HepG2 (cell line): ENCODE measurements around the gene SPTBN4. TPM values are rescaled to one million over a fixed set of nuclear protein-coding genes. Genes with fewer than 3 reads are reported as not detected.

Experiments used
- ARHGAP35 ChIP-seq: sonication (generic); formaldehyde crosslinking; IDR thresholded peaks from 2 replicates; pipeline ENCODE4 v1.9.0; 2022; ENCODE audit warnings: mild to moderate bottlenecking, inconsistent platforms, moderate library complexity, missing genetic modification reagents, borderline replicate concordance
- CEBPB ChIP-seq: IDR thresholded peaks from 2 replicates; pipeline ENCODE4 v1.6.1; 2011; ENCODE audit warnings: low read depth, low read length, improper control_type of control experiment, borderline replicate concordance
- E2F2 ChIP-seq: sonication (generic); formaldehyde crosslinking; IDR thresholded peaks from 2 replicates; pipeline ENCODE4 v1.4.0; 2020; ENCODE audit warnings: missing genetic modification reagents, borderline replicate concordance
- ISX ChIP-seq: sonication (generic); formaldehyde crosslinking; conservative IDR thresholded peaks from 2 replicates; pipeline ENCODE4 v1.5.0; 2020; ENCODE audit warnings: missing genetic modification reagents
- KDM5A ChIP-seq: fragments of 200-600 bp; sonication (generic); IDR thresholded peaks from 2 replicates; pipeline ENCODE4 v1.7.0; 2018; ENCODE audit warnings: antibody characterized with exemption, mild to moderate bottlenecking, low read length, borderline replicate concordance
- KLF13 ChIP-seq: sonication (generic); formaldehyde crosslinking; IDR thresholded peaks from 2 replicates; pipeline ENCODE4 v1.4.0; 2020; ENCODE audit warnings: mild to moderate bottlenecking, missing genetic modification reagents
- MAF1 ChIP-seq: sonication (generic); formaldehyde crosslinking; IDR thresholded peaks from 2 replicates; pipeline ENCODE4 v1.5.0; 2020; ENCODE audit warnings: missing genetic modification reagents, borderline replicate concordance
- MTERF4 ChIP-seq: sonication (generic); formaldehyde crosslinking; IDR thresholded peaks from 2 replicates; pipeline ENCODE4 v1.8.0; 2023; ENCODE audit warnings: mild to moderate bottlenecking, missing genetic modification reagents
- RBFOX2 ChIP-seq: fragments of 200-400 bp; formaldehyde crosslinking; IDR thresholded peaks from 2 replicates; pipeline ENCODE4 v1.6.1; 2017; ENCODE audit warnings: low read depth, mild to moderate bottlenecking, low read length
- SETDB1 ChIP-seq: sonication (generic); formaldehyde crosslinking; IDR thresholded peaks from 2 replicates; pipeline ENCODE4 v1.5.1; 2020; ENCODE audit warnings: missing genetic modification reagents, mild to moderate bottlenecking, borderline replicate concordance
- SIX4 ChIP-seq: sonication (generic); formaldehyde crosslinking; IDR thresholded peaks from 2 replicates; pipeline ENCODE4 v1.4.0; 2020; ENCODE audit warnings: missing genetic modification reagents
- SP140L ChIP-seq: sonication (generic); formaldehyde crosslinking; IDR thresholded peaks from 2 replicates; pipeline ENCODE4 v1.4.0; 2020; ENCODE audit warnings: missing genetic modification reagents, borderline replicate concordance
- TBP ChIP-seq: sonication (generic); formaldehyde crosslinking; IDR thresholded peaks from 2 replicates; pipeline ENCODE4 v1.5.0; 2020; ENCODE audit warnings: missing genetic modification reagents
- TSC22D2 ChIP-seq: sonication (generic); formaldehyde crosslinking; IDR thresholded peaks from 2 replicates; pipeline ENCODE4 v1.5.1; 2020; ENCODE audit warnings: missing genetic modification reagents, mild to moderate bottlenecking, borderline replicate concordance
- ZNF275 ChIP-seq: sonication (generic); formaldehyde crosslinking; IDR thresholded peaks from 2 replicates; pipeline ENCODE4 v1.8.0; 2022; ENCODE audit warnings: missing genetic modification reagents, mild to moderate bottlenecking, inconsistent platforms, borderline replicate concordance
- ZNF281 ChIP-seq: sonication (generic); formaldehyde crosslinking; IDR thresholded peaks from 2 replicates; pipeline ENCODE4 v1.4.0; 2020; ENCODE audit warnings: missing genetic modification reagents, borderline replicate concordance
- ZNF282 ChIP-seq: fragments of 450-650 bp; IDR thresholded peaks from 2 replicates; pipeline ENCODE4 v1.6.1; 2018; ENCODE audit not compliant: partially characterized antibody
- ZNF770 ChIP-seq: sonication (generic); formaldehyde crosslinking; IDR thresholded peaks from 2 replicates; pipeline ENCODE4 v1.5.0; 2020; ENCODE audit warnings: mild to moderate bottlenecking, missing genetic modification reagents
- polyA plus RNA-seq, 8 experiments: library from polyadenylated mRNA; depleted of rRNA in 3 of 8; stranded (reverse) in 7 of 8; unstranded in 1 of 8; fragments of >200 nt; fragmentation: Illumina TruSeq in 4 of 8; extraction: Trizol in 4 of 8; gene quantifications; 2 replicates each; pipeline versions ENCODE4 v1.2.1 to v1.2.3, GENCODE V29; 2011 to 2016; ENCODE audit warnings: low read depth in 4 of 8, missing spikeins in 1 of 8, mixed read lengths in 1 of 8; ENCODE audit not compliant: insufficient read depth in 1 of 8
- total RNA-seq, 5 experiments: library from RNA; depleted of rRNA; stranded (reverse); fragments of >200 nt; fragmentation: Illumina TruSeq; extraction: Trizol; gene quantifications; 2 replicates each; pipeline ENCODE4 v1.2.3, GENCODE V29; 2016; ENCODE audit warnings: low read depth in 1 of 5

The SPTBN4 gene
- total and polyA plus RNA-seq, 2 of the 13 experiments (the other 11 are each of a cell fraction or from before 2014, with no cell fraction given): 0.11 TPM

GRCh38 chr19:40420766-40421765 lies 45.7 kb upstream of the SPTBN4 start (continued):
- TF ChIP-seq MTERF4 (CRISPR knock-in tag): peak; percentile 91; the same call in 1 of the 2 replicates
- TF ChIP-seq ZNF770 (CRISPR knock-in tag): peak; percentile 49
- no peak for TF ChIP-seq MAF1 (CRISPR knock-in tag)
- TF ChIP-seq RBFOX2: peak; percentile 98
- TF ChIP-seq KDM5A: no peak; the same call in 1 of the 2 replicates
- TF ChIP-seq SIX4: no peak; the same call in 1 of the 2 replicates
- TF ChIP-seq SP140L: 0 out of 2 replicates have a peak, but pooled peaks have one; percentile 65
- TF ChIP-seq ISX (CRISPR knock-in tag): no peak
- TF ChIP-seq ZNF282: no peak
- TF ChIP-seq TSC22D2: 0 out of 2 replicates have a peak, but pooled peaks have one; percentile 35
- no peak for TF ChIP-seq CEBPB
- TF ChIP-seq SETDB1 (CRISPR knock-in tag): no peak
- TF ChIP-seq KLF13 (CRISPR knock-in tag): no peak
- TF ChIP-seq TBP: no peak
- no peak; the same call in 1 of the 2 replicates for TF ChIP-seq ARHGAP35
- no peak for TF ChIP-seq E2F2 (CRISPR knock-in tag)
- peak; percentile 81 for TF ChIP-seq ZNF275 (CRISPR knock-in tag)
- TF ChIP-seq ZNF281 (CRISPR knock-in tag): no peak
